Panc1 (cell line): ENCODE results near the gene ADTRP. TPM values are rescaled to one million over a fixed set of nuclear protein-coding genes. Genes with fewer than 3 reads are reported as not detected.

Experiments used
- ATAC-seq: fragments of 200-7000 bp; cut with Tn5 transposase; 2 replicates; pipeline ENCODE4 v1.9.1; 2020; ENCODE audit warnings: mild to moderate bottlenecking, moderate library complexity
- BruUV-seq: library from RNA; stranded (reverse); fragments of 400-500 nt; replicated peaks from 2 replicates; lab custom pipeline; 2021; lab: Mats Ljungman, UMichigan
- CTCF ChIA-PET: fragments of 300-600 bp; sonication (Branson Sonifier 250); formaldehyde crosslinking; loops from one replicate; lab custom pipeline; 2022; ENCODE audit warnings: antibody characterized with exemption; lab: Charles Lee
- POLR2A ChIA-PET: fragments of 300-600 bp; sonication (Branson Sonifier 250); formaldehyde crosslinking; loops from one replicate; lab custom pipeline; 2022; ENCODE audit warnings: antibody characterized with exemption; lab: Charles Lee
- DNase-seq: peaks from one replicate; pipeline ENCODE4 v3.0.0-alpha.2; 2010; ENCODE audit warnings: low read depth, low spot score
- H3K27ac ChIP-seq: 2 replicates; pipeline ENCODE4 v1.5.1; 2011; ENCODE audit warnings: mild to moderate bottlenecking, low read length, inconsistent platforms
- H3K27me3 ChIP-seq: fragments of 200-500 bp; sonication (Bioruptor generic); 2 replicates; pipeline ENCODE4 v1.6.0; 2014; ENCODE audit warnings: low read length, inconsistent platforms; ENCODE audit not compliant: control insufficient read depth, insufficient read depth
- H3K36me3 ChIP-seq: fragments of 200-500 bp; sonication (Bioruptor generic); 2 replicates; pipeline ENCODE4 v1.5.1; 2014; ENCODE audit warnings: inconsistent platforms, mild to moderate bottlenecking, low read length, moderate library complexity; ENCODE audit not compliant: control insufficient read depth, insufficient read depth
- H3K4me1 ChIP-seq: 2 replicates; pipeline ENCODE4 v1.5.1; 2011; ENCODE audit warnings: inconsistent platforms, mild to moderate bottlenecking, low read length, moderate library complexity; ENCODE audit not compliant: control insufficient read depth, insufficient read depth
- H3K4me3 ChIP-seq, 2 experiments: 2 replicates each; pipeline ENCODE4 v1.5.1; 2011 to 2012; ENCODE audit warnings: low read depth in 2 of 2, low read length in 2 of 2, mild to moderate bottlenecking in 2 of 2, inconsistent platforms in 1 of 2, moderate library complexity in 1 of 2
- H3K9me3 ChIP-seq: fragments of 200-500 bp; sonication (Bioruptor generic); 2 replicates; pipeline ENCODE4 v1.5.1; 2014; ENCODE audit warnings: low read depth, mild to moderate bottlenecking, inconsistent platforms, low read length, moderate library complexity; ENCODE audit not compliant: control insufficient read depth, insufficient read depth
- CTCF ChIP-seq: fragments of 450-650 bp; IDR thresholded peaks from 2 replicates; pipeline ENCODE4 v1.5.1; 2017; ENCODE audit warnings: mild to moderate bottlenecking
- POLR2AphosphoS5 ChIP-seq: IDR thresholded peaks from 2 replicates; pipeline ENCODE4 v1.6.1; 2012; ENCODE audit warnings: mild to moderate bottlenecking, low read depth, low read length, moderate library complexity
- REST ChIP-seq, 2 experiments: IDR thresholded peaks; 2 replicates each; pipeline ENCODE4 v1.6.1; 2011 to 2012; ENCODE audit warnings: low read depth in 2 of 2, control low read depth in 1 of 2, low read length in 1 of 2, mild to moderate bottlenecking in 1 of 2, moderate library complexity in 1 of 2; ENCODE audit not compliant: insufficient read depth in 1 of 2
- SIN3A ChIP-seq: IDR thresholded peaks from 2 replicates; pipeline ENCODE4 v1.6.1; 2012; ENCODE audit warnings: low read depth, mild to moderate bottlenecking, low read length, moderate library complexity, borderline replicate concordance; ENCODE audit not compliant: insufficient read depth
- TCF7L2 ChIP-seq: IDR thresholded peaks from 2 replicates; pipeline ENCODE4 v1.6.1; 2011; ENCODE audit warnings: mild to moderate bottlenecking, low read depth, low read length, inconsistent platforms
- in situ Hi-C: cut with HindIII; loops from 2 replicates; pipeline ENCODE4 v1.10.0; 2016; ENCODE audit warnings: low sequenced_read_pairs, low pct_unique_long_range_greater_than_20kb
- intact Hi-C: fragments of 100-400 bp; cut with micrococcal nuclease; formaldehyde crosslinking; loops from one replicate; pipeline ENCODE4 v1.10.0; 2022; ENCODE audit not compliant: unreplicated experiment
- total RNA-seq: library from RNA; stranded (reverse); gene quantifications from one replicate; pipeline ENCODE4 v1.2.1, GENCODE V29; 2021; ENCODE audit not compliant: unreplicated experiment

ADTRP gene
- total RNA-seq, 1 experiment from 2014 or later = not detected

GRCh38 chr6:11752360-11752759, 26.2 kb downstream of the ADTRP start:
- H3K27ac ChIP-seq = no peak overlapping the region
- H3K9me3 ChIP-seq = no peaks in the 10 kb centered on the region
- no TSS peak for BruUV-seq
- no peak for TF ChIP-seq CTCF
- no peak for TF ChIP-seq REST (IDR thresholded peaks at IDR 0.05; ENCODE audit: insufficient read depth in 1 of 2, low read depth in 2 of 2, low read length in 1 of 2)
- TF ChIP-seq POLR2AphosphoS5 = no peak
- no peak for TF ChIP-seq SIN3A
- TF ChIP-seq TCF7L2 = no peak
- POLR2A ChIA-PET = no interaction called here
- no peak overlapping the region for H3K4me3 ChIP-seq
- ATAC-seq (no peak), DNase-seq (no peak)
- no peaks in the 10 kb centered on the region for H3K36me3 ChIP-seq
- intact Hi-C loops (no loop called here), in situ Hi-C loops (no loop called here)
- CTCF ChIA-PET = no interaction called here
- no peaks in the 10 kb centered on the region for H3K4me1 ChIP-seq
- no peaks in the 10 kb centered on the region for H3K27me3 ChIP-seq

GRCh38 chr6:11750682-11751081, 27.9 kb downstream of the ADTRP start:
- BruUV-seq = no TSS peak
- Histone ChIP-seq H3K9me3 (no peaks in the 10 kb centered on the region), H3K36me3 (no peaks in the 10 kb centered on the region), H3K4me1 (no peaks in the 10 kb centered on the region), H3K27me3 (no peaks in the 10 kb centered on the region), H3K4me3 (no peak overlapping the region), H3K27ac (no peak overlapping the region)
- TF ChIP-seq TCF7L2 = no peak
- no peak for TF ChIP-seq SIN3A
- POLR2A ChIA-PET = no interaction called here
- intact Hi-C loops = no loop called here
- in situ Hi-C loops = no loop called here
- CTCF ChIA-PET = no interaction called here
- no peak for ATAC-seq
- no peak for DNase-seq

- intact Hi-C loops = no loop called here
- Histone ChIP-seq H3K36me3 (no peaks in the 10 kb centered on the region), H3K27ac (no peak overlapping the region), H3K9me3 (no peaks in the 10 kb centered on the region), H3K27me3 (no peaks in the 10 kb centered on the region), H3K4me1 (no peaks in the 10 kb centered on the region), H3K4me3 (no peak overlapping the region)
- TF ChIP-seq REST (IDR thresholded peaks at IDR 0.05; ENCODE audit: insufficient read depth in 1 of 2, low read depth in 2 of 2, low read length in 1 of 2) = no peak
- TF ChIP-seq TCF7L2 = no peak
- no peak for TF ChIP-seq CTCF
- no peak for TF ChIP-seq SIN3A
- TF ChIP-seq POLR2AphosphoS5 = no peak
- ChIA-PET CTCF (no interaction called here), POLR2A (no interaction called here)
- no peak for ATAC-seq
- in situ Hi-C loops = no loop called here
- BruUV-seq = no TSS peak
- DNase-seq = no peak
These were observed 29.9 kb downstream of the ADTRP start for GRCh38 chr6:11748591-11749210.
